ENCODE data around the gene RHOD. TPM values are rescaled to one million over a fixed set of nuclear protein-coding genes. Genes with fewer than 3 reads are reported as not detected.

Gene RHOD
- total and polyA plus RNA-seq, 2 donors (not counting 3 experiments of a cell fraction or from before 2014, with no cell fraction given) = 10.6 to 17.9 TPM

DNA sequence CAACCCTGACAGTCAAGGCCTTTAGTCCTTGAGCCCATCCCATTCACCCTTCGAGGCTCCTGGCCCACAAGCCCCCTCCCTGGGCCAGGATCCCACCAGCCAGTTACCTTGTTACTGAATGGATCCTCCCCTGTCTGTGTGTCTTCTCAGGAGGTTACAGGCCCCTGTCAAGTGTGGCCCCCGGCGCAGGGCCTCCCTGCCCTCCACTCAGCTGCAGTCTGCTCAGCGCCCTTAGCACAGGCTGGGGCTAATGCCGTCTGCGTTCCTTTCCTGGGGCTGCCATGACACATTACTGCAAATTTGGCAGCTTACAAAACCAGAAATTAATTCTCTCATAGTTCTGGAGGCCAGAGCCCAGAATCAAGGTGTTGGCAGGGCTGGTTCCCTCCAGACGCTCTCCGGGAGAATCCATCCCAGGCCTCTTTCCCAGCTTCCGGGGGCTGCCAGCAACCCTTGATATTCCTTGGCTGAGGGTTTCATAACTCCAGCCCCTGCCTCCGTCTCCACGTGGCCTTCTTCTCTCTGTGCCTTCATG, 43.1 kb upstream of the RHOD start:
- no peak for DNase-seq (ENCODE audit: low read depth, low spot score)
- H3K9me3 ChIP-seq (replicated peaks; ENCODE audit: control insufficient read depth, insufficient read depth, low read length) = no peaks in the 10 kb centered on the region
- no peak for FAIRE-seq
- no peaks in the 10 kb centered on the region for H3K36me3 ChIP-seq (ENCODE audit: control insufficient read depth in 2 of 2, extremely low read depth in 1 of 2, insufficient read depth in 2 of 2, low read length in 2 of 2)
- no TSS peak for BruUV-seq (replicated peaks)
- no peaks in the 10 kb centered on the region for H4K20me1 ChIP-seq (replicated peaks; ENCODE audit: control insufficient read depth, extremely low read depth, insufficient read depth, low read length)
- ChIA-PET CTCF (interaction anchor here (1.1 to 1.9 kb wide), 2 partner anchors 9 to 42 kb away, joined by 3 to 7 read pairs; partner anchors contain the start of gene SYT12), POLR2A (no interaction called here)
- no peak overlapping the region for H3K27ac ChIP-seq (ENCODE audit: insufficient read depth, low read depth, low read length)
- no peak overlapping the region for H3K4me2 ChIP-seq (ENCODE audit: insufficient read depth, low read length)
- no peak overlapping the region for H3K9ac ChIP-seq (replicated peaks; ENCODE audit: extremely low read depth, insufficient read depth, low read length)
- H3K9me1 ChIP-seq (replicated peaks; ENCODE audit: control insufficient read depth, extremely low read depth, insufficient read depth, low read length) = no peaks in the 10 kb centered on the region
- no peak overlapping the region for H3K4me3 ChIP-seq (replicated peaks in 1 of 3; ENCODE audit: insufficient read depth in 1 of 3, low read depth in 1 of 3, low read length in 3 of 3)
- no peak overlapping the region for H2AFZ ChIP-seq (ENCODE audit: low read depth, low read length)
- TF ChIP-seq EZH2 (IDR thresholded peaks at IDR 0.05; ENCODE audit: borderline replicate concordance, low read depth, low read length, severe bottlenecking) (no peak), FOS (IDR thresholded peaks at IDR 0.05; ENCODE audit: borderline replicate concordance, insufficient read depth, low read length) (no peak), MYC (IDR thresholded peaks at IDR 0.05; ENCODE audit: low read depth, low read length) (no peak), GATA2 (IDR thresholded peaks at IDR 0.05; ENCODE audit: insufficient read depth, insufficient read length, low read depth, low read length) (no peak), POLR2AphosphoS5 (IDR thresholded peaks at IDR 0.05; ENCODE audit: insufficient read depth, low read depth, low read length) (no peak), JUN (IDR thresholded peaks at IDR 0.05; ENCODE audit: borderline replicate concordance, insufficient read depth, insufficient read length, low read depth) (no peak), POLR2A (IDR thresholded peaks at IDR 0.05; ENCODE audit: low read depth, low read length) (no peak)
- TF ChIP-seq, protein P1, sequence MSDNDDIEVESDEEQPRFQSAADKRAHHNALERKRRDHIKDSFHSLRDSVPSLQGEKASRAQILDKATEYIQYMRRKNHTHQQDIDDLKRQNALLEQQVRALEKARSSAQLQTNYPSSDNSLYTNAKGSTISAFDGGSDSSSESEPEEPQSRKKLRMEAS (IDR thresholded peaks at IDR 0.05; ENCODE audit: insufficient read depth, insufficient read length) = no peak
- TF ChIP-seq, protein P2, sequence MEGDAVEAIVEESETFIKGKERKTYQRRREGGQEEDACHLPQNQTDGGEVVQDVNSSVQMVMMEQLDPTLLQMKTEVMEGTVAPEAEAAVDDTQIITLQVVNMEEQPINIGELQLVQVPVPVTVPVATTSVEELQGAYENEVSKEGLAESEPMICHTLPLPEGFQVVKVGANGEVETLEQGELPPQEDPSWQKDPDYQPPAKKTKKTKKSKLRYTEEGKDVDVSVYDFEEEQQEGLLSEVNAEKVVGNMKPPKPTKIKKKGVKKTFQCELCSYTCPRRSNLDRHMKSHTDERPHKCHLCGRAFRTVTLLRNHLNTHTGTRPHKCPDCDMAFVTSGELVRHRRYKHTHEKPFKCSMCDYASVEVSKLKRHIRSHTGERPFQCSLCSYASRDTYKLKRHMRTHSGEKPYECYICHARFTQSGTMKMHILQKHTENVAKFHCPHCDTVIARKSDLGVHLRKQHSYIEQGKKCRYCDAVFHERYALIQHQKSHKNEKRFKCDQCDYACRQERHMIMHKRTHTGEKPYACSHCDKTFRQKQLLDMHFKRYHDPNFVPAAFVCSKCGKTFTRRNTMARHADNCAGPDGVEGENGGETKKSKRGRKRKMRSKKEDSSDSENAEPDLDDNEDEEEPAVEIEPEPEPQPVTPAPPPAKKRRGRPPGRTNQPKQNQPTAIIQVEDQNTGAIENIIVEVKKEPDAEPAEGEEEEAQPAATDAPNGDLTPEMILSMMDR (IDR thresholded peaks at IDR 0.05; ENCODE audit: extremely low read depth in 1 of 2, insufficient read depth in 1 of 2, low read depth in 1 of 2, low read length in 2 of 2) = no peak
- dilution Hi-C loops (cut with MboI; ENCODE audit: extremely low pct_ligation_motif_present, low sequenced_read_pairs) (no loop called here), intact Hi-C loops (cut with micrococcal nuclease) (no loop called here)
- no peaks in the 10 kb centered on the region for H3K79me2 ChIP-seq (ENCODE audit: control insufficient read depth, insufficient read depth, low read length)
- no peaks in the 10 kb centered on the region for H3K27me3 ChIP-seq (ENCODE audit: control insufficient read depth in 2 of 2, insufficient read depth in 2 of 2, low read length in 2 of 2)
- no peaks in the 10 kb centered on the region for H3K4me1 ChIP-seq (ENCODE audit: control insufficient read depth, extremely low read depth, insufficient read depth, low read length)
